PC-9 (cell line): ENCODE measurements around the gene FANCM.

Source experiments
- EZH2 ChIP-seq: fragments of 200-600 bp; sonication (generic); IDR thresholded peaks from 2 replicates; pipeline ENCODE4 v1.8.0; 2017; ENCODE audit warnings: antibody characterized with exemption, low read depth
- TF ChIP-seq, protein P1 (sequence below): fragments of 200-600 bp; sonication (generic); conservative IDR thresholded peaks from 2 replicates; pipeline ENCODE4 v1.6.1; 2017; ENCODE audit warnings: mixed run types, antibody characterized with exemption, mild to moderate bottlenecking, moderate library complexity

DNA sequence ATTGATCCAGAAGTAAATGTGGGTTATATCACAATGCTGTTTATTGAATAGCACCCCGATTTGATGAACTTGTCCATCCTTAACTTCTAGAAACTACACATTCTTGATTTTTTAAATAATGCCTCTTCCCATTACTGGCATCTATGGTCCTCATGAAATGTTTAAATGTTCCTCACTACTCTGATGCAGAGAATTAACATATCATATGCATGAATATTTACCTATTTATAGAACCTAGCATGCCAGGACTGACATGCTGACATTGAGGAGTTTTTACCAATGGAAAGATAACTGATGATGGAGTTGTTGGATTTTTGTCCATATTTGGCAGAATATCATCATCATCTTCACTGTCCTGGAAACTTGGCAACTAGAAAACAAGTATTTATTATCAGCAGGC, 74.4 kb downstream of the FANCM start:
- TF ChIP-seq, protein P1, sequence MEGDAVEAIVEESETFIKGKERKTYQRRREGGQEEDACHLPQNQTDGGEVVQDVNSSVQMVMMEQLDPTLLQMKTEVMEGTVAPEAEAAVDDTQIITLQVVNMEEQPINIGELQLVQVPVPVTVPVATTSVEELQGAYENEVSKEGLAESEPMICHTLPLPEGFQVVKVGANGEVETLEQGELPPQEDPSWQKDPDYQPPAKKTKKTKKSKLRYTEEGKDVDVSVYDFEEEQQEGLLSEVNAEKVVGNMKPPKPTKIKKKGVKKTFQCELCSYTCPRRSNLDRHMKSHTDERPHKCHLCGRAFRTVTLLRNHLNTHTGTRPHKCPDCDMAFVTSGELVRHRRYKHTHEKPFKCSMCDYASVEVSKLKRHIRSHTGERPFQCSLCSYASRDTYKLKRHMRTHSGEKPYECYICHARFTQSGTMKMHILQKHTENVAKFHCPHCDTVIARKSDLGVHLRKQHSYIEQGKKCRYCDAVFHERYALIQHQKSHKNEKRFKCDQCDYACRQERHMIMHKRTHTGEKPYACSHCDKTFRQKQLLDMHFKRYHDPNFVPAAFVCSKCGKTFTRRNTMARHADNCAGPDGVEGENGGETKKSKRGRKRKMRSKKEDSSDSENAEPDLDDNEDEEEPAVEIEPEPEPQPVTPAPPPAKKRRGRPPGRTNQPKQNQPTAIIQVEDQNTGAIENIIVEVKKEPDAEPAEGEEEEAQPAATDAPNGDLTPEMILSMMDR: no peak
- no peak for TF ChIP-seq EZH2
